T-helper 1 cell treated with Interleukin-12 subunit alpha and Interleukin-12 subunit beta and Interleukin-4 antibody, amounts not matched to agents 30 ng/mL and 1 ng/mL, for 36 hours (primary cell): Measurements from ENCODE around the gene GNB4. TPM values are rescaled to one million over a fixed set of nuclear protein-coding genes. Genes with fewer than 3 reads are reported as not detected.

Experiments
- intact Hi-C: fragments of 100-400 bp; cut with micrococcal nuclease; formaldehyde crosslinking; loops from one replicate; pipeline ENCODE4 v1.15.1; 2024
- total RNA-seq: library from RNA; stranded (reverse); gene quantifications from 2 replicates; pipeline ENCODE4 v1.2.3, GENCODE V29; 2022

Gene GNB4
- total RNA-seq, 1 donor from 2014 or later = 15.4 TPM

DNA sequence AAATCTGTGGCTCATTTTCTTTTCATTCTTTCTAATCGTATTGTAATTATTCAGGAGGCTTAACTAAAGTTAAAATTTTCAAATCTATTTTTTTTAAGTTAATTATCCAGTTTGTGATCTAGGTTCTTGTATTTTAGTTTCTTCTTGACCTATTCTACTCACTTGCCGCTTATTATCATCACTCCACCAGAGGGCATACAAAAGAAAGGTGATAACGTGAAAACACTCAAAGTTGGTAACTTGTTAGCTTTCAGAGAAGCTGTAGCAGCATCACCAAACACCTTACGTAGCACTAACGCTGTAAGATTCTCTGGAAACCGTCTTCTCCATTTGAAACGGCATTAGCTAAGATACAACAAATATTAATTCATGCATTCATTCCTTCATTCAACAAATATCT is 4.8 kb downstream of the GNB4 start:
- intact Hi-C loops = loop anchor here (1.0 kb wide), 2 partner anchors 112 to 117 kb away; no protein-coding TSS in a partner anchor

DNA sequence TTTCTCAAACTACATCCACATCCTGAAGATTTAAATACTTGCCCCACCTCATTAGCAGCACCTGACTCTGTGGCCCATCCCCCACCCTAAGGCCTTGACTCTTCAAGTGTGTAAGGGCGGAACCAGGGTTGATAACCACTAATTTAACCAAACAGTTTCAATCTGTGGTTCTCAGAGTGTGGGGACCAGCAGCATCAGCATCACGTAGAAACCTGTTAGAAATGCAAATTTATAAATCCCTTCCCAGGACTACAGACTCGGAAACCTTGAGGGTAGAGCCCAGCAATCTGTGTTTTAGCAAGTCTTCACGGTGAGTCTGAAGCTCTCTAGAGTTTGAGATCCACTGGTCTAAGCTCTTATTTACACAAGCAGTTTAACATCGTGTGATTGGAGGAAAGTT is 12.4 kb downstream of the GNB4 start:
- intact Hi-C loops = no loop called here

DNA sequence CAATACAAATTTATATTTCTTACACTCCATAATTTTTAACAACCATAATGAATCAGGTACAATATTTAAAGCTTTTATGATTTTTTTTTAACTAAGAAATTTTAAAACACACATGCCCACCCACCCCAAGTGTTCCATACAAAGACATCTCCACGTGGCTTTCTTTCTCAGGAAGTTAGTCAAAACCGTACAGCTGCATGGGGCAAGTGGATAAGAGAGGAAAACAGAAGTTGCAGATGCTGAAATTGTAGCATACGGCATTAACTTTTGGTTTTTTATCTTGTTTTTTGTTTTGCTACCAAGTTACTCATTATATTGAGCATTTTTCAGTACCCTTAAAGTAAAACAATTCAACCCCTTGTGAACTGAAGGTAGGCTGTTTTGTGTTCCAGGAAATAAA is 14.8 kb downstream of the GNB4 start:
- intact Hi-C loops = no loop called here

DNA sequence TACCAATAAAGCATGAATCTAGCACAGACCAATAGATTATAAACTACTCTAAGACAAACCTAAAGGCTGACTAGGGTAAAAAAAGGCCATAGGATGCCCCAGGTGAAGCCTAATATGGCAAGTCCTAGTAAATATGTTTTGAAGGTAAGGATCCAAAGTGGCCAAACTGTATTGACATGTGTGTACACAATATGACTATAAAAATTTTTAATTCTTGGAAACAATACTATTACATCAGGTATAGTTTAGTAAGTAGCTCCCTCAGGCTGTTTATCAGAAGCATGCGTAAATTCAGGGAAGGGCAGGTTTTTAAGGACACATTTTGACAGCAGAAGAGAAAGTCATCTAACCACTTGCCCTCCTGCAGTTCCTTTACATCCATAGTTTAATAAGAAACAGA is 18.8 kb downstream of the GNB4 start:
- intact Hi-C loops = no loop called here

DNA sequence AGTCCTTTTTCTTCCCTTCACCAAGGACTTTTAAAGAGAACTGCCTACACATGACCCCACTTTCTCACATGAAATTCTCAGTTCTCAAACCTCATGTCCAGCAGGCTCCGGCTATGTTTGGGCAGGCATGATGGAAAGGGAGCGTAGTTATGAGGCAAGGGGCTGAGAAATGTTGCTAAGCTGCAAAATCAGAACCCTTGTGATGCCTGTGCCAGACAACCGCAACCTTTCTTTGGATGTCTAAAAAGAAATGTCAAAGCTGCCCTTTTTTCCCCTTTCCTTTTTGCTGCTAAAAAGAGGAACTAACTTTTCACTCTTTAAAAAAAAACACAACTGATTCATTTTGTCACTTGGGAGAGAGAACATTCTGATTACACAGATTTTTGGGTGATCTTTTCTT is 19.2 kb downstream of the GNB4 start:
- intact Hi-C loops = no loop called here

DNA sequence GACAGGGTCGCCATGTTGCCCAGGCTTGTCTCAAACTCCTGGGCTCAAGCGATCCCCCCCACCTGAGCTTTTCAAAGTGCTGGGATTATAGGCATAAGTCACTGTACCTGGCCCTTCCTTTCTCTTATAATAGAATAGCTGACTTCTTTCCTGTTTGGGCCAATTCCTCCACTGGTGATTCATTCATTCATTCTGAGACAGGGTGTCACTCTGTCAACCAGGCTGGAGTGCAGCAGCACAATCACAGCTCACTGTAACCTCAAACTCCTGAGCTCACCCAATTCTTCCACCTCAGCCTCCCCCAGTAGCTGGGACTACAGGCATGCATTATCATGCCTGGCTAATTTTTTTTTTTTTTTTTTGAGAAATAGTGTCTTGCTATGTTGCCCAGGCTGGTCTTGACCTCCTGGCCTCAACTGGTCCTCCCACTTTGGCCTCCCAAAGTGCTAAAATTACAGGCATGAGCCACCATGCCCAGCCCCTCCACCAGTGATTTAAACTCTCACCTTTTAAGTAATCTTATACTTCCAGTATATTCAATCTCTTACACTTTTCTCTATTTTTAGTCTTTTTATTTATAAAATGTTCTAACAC is 20.9 kb downstream of the GNB4 start:
- intact Hi-C loops = no loop called here

DNA sequence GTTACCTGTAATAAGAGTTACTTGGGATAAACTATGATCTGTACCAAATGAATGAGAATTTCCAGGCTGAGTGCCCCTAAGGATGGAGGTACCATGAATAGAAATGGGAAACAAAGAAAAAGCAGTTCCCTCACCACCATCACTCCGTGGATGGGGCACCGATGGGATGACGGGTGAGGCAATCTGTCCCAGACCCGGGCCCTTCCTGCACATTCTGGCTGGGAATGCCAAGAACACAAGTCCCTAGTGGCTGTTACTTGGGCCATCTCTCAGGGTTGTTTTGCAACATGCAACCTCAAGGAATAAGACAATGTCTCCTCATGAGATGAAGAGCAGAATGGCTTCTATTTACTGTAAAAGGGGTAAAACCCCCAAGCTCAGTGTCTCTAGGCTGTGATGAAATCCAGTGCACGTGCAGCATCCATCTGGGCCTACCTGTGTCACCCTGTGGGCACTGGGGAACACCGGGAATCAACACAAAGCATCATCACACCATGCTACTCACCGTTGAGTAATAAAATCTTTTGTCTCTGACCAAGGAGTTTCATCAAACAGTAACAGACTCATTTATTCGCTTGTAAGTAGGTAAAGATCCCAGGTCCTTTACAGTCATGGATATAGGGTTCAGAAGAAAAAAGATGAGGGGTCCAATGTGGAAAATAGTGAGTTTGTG is 22.3 kb downstream of the GNB4 start:
- intact Hi-C loops = no loop called here

DNA sequence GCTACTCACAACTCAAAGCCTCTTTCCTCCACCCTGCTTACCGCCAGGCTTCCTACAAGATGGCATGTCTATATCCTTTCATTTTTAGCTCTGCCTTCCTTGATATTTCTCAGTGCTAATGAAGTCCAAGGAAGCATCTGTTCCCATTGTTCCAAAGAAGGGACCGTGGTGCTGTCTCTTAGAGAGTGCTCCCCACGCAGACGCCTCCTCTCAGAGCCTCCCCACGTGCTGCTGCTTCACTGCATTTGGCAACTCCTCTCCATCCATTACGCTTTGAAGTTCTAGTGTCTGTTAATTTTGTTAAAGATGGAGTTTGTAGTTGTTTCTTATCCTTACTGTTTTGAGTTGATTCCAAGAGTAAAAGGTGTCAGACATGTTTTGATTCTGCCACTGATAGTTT is 26.2 kb downstream of the GNB4 start:
- intact Hi-C loops = no loop called here

DNA sequence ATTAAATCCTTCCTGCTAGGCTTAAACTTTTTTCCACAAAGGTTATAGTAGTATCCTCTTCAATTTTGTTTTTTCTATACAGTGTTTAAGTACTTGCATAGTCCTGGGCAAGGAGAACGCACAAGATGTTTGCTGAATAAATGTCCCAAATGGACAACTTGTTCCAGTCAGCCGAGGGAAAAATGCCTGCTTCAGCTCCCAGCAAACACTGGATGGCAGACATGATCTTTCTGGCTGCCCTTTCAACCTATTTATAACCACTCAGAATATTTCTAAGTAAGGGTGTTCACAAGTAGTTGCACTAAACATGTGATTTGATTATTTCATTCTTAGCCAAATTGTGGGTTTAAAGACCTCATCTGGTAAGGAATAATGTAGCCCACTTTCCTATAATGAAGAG is 29.8 kb downstream of the GNB4 start:
- intact Hi-C loops = no loop called here

DNA sequence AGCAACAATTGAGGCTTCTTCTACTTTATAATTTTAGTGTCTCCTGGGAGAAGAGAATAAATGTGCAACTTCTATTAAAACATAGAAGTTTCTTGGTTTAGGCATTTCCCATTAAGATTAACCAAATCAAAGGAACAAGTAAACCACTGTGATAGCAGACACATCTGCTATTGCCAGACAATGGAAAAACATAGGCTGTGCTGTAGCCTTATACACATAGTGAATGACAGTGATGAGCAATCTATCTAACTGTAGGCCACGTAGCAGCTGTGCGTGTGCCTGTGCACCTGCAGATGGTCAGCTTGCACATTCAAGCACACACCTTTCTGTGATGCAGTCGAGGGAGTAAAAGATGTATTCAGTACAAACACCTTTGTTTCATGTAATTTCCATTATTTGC is 32.7 kb downstream of the GNB4 start:
- intact Hi-C loops = no loop called here

DNA sequence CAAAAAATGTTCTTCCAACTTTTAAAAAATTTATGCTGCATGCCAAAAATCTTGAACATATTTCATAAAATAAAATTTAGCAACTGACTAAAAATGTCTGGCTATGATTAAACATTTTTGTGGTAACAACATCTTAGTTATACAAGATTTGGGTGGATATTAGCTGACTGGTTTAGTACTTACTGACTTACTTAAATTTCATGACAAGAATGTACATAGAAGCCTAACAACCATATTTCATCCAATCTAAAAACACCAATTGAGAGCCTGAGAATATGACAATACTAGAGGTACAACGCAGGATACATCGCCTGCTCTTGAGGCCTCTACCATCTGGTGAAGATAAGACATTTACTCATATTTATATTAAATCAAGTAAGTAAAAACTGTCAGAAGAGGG is 34.6 kb downstream of the GNB4 start:
- intact Hi-C loops = no loop called here

DNA sequence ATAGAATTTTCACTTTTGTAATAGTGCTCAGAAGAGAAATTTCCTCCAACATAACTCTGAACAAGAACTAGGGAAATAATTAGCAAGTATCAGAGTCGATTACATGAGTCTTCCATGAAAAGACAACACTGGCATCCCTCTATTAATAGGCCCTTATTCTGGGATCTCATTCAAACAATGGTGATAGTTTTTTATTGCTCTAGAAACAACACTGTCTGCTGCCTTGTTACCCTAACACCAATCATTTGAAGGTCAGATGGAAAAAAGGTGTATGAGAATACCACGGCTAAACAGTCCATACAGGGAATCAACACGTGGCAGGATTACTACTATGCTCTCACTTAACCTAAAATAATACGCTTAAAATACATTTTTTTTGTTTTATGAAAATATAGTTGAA is 35.9 kb downstream of the GNB4 start:
- intact Hi-C loops = no loop called here

DNA sequence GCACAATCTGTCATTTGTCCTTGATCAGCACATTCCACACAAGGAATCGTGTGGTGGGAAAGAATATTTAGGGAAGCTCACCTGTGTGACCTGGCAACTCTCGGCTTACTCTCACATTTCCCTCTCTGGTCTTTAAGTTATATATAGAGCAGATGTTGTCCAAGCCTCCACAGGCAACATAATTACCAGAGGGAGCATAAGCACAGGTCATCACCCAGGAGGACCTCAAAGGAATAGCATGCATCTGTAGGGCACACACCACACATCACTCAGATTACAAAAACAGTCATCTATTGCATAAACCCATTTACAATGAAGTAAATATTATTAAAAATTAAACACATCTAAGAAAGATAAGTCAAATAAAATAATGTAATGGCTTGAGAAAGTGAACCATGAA is 36.5 kb downstream of the GNB4 start:
- intact Hi-C loops = no loop called here

DNA sequence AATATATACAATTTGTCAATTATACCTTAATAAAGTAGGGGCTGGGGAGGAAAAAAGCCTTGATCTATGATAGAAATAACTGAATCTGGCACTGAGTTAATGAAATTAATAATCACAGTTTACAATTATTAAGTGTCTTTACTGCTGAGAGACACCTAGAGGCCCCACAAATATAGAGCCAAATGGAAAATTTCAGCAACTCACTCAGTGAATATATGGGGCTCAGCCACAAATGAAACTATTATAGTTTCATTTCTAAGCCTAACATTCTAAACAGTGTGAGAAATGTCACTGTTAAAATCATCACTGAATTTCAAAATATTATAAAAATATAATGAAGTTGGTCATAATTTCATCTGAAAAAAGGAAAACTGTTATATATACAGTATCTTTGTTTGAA is 40.3 kb downstream of the GNB4 start:
- intact Hi-C loops = no loop called here

DNA sequence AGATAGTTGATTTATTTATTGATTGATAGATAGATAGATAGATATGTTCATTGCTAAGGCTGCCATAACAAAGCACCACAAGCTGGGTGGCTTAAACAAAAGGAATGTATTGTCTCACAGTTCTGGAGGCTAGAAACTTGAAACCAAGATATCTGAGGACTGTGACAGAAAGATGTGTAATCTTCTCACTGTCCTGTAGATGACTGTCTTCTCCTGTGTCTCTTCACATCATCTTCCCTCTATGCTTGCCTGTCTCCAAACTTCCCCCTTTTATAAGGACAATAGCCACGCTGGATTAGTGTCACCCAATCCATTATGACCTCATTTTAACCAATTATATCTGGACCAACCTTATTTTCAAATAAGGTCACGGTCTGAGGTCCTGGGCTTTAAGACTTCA is 40.9 kb downstream of the GNB4 start:
- intact Hi-C loops = no loop called here

DNA sequence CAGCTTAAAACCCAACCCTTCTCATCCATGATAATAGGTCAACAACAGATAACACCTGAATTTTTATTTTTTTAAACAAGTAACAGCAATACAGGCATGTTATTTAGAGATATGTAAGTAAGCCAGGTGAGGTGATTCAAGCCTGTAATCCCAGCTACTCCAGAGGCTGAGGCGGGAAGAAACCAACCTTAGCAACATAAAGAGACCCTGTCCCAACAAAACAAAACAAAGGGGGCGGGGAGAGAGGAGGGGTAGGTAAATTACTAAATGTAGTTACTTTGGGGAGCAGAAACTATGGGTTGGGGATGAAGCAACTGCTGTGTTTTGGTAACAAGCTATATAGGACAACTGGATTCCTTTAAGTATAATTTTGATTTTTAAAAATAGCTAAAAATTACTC is 47.0 kb downstream of the GNB4 start:
- intact Hi-C loops = no loop called here

DNA sequence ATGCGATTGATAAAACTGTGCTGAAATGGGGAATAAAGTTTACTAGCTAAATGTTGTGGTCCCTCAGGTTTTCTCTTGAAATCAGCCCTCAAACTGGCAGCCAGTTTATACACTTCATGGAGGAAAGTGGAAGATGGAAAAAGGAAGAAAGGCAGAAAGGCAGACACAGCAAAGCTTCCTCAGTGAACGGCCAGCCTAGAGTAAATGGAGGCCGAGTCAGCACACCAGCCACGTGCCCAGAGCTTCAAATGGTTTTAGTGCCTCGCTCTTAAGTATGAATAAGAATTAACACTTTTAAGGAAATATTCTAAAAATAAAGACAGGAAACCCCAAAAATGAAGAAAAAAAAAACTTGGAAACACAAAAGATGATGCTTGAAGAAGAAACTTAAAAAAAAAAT is 48.3 kb downstream of the GNB4 start:
- intact Hi-C loops = no loop called here

DNA sequence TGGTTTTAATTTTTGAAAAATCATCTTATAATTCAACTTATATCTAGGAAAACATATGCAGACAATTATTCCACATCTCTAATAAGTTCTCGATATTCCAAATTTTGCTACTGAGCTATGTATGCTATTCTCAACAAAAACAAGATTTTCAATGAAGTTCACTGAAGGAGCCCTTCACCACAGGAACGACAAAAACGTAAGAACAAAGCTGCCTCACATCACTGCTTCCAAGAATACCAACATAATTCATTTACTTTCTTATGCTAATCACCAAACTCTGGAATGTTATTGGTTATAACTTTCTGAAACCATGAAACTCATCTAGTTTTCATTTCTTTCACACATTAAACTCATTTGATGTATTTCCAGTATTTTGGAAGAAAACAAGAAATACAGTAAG is 49.7 kb downstream of the GNB4 start:
- intact Hi-C loops = no loop called here

DNA sequence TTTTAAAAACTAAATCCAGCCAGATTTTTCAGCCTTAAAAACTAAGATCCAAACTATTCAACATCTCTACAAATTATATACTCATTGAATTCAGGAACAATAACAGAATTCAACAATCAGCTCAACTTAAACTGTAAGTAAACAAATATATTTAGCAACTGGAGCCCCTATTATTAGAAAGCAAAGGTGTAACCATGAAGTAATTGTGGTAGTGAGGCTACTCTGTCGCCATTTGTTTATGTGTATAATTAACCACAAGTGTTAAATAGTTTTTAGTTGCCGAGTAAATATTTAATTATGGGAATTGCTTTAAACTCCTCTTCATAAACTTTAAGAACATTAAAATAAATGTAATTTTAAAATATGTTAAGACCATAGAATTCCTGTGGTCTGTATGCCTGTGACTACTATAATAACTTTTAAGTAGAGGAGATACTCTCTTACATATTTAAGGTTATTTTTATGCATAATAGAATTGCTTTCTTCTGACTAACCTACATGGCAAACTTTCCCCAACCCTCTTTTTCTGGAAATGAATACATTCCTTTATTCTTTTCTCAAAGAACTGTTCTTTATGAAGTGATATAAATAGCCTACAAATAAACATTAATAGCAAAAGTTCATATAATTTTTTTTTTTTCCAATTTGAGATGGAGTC is 52.6 kb downstream of the GNB4 start:
- intact Hi-C loops = no loop called here

DNA sequence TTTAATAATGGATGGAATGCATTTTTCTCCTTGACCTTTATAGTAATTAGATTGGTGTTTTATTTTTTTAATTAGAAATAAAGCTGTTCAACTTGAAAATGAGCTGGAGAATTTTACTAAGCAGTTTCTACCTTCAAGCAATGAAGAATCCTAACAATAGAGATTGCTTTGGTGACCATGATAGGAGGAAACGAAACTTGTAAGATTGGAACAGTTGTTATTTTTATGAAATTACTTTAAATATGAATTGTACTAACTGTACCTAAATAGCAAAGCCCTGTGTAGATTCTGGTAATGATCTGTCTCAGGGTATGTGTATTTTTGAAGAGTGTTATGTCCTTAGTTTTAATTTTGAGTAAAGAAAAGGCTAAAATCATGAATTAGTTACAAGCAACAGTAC is 59.4 kb downstream of the GNB4 start:
- intact Hi-C loops = no loop called here

DNA sequence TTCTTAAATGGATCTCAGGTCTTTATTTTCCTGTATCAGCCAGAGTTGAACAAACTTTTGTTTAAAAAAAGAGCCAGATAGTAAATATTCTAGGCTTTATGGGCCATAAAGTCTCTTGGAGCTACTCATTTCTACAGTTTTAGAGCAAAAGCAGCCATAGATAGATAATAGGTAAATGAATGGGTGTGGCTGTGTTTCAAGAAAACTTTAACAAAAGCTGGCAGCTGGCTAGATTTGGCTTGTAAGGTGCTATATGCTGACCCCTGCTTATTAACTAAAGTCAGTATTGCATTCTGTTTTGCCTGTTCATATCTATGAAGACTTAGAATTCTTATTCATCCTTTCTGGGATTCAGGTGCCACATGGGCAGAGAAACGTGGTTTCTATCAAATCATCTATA is 74.8 kb downstream of the GNB4 start:
- intact Hi-C loops = no loop called here

DNA sequence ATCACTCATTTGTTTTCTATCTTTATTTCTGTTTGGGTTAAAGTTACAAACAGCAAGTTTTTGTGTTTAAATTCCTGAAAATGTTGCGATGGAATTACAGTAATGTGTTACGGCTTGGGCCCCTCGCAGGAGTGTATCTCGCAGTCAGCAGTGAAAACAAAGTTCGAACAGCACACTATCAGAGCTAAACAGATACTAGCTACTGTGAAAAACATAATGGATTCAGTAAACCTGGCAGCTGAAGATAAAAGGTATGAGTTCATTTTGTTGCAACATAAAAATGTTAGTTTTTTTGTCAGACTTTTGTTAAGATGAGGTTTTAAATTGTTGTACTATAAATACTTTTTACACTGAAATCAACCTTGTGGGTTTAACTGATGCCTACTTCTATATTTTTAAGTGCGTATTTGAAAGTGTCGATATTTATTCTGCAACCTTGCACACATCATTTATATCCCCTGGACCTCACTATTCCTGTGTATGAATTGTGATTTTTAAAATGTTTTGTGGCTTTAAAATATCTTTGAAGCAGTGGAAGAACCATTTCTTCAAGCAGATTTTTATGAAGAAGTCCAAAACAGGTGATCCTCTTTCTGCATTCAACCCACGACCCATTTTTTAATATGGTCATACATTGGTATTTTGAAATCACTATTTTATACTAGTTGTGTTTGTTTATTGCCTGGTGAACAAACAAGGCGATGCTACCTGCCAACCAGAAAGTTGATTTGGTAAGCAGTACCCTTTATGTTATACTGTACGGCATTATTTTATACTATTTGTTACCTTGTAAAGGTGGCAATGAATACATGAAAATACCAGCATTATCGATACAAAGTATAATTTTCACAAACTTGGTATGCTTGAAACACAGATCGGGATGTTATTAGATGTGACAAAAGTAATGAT is 75.9 kb downstream of the GNB4 start:
- intact Hi-C loops = no loop called here
